Measurements from ENCODE around the gene RAE1.
A peak's percentile ranks its signal among the peaks of the same experiment; 100 is the strongest.

RAE1 gene

DNA sequence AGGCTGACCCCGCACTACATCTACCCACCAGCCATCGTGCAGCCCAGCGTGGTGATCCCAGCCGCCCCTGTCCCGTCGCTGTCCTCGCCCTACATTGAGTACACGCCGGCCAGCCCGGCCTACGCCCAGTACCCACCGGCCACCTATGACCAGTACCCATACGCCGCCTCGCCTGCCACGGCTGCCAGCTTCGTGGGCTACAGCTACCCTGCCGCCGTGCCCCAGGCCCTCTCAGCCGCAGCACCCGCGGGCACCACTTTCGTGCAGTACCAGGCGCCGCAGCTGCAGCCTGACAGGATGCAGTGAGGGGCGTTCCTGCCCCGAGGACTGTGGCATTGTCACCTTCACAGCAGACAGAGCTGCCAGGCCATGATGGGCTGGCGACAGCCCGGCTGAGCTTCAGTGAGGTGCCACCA lies 56.5 kb downstream of the RAE1 start:
- peaks cover 30% of the 10 kb centered on the region for H3K4me1 Mint-ChIP-seq
- H3K36me3 Mint-ChIP-seq = no peaks in the 10 kb centered on the region
- no peak overlapping the region for H3K27ac Mint-ChIP-seq
- H3K4me3 Mint-ChIP-seq = no peak overlapping the region
- H3K9me3 Mint-ChIP-seq = no peaks in the 10 kb centered on the region
- H3K27me3 Mint-ChIP-seq = no peaks in the 10 kb centered on the region

DNA sequence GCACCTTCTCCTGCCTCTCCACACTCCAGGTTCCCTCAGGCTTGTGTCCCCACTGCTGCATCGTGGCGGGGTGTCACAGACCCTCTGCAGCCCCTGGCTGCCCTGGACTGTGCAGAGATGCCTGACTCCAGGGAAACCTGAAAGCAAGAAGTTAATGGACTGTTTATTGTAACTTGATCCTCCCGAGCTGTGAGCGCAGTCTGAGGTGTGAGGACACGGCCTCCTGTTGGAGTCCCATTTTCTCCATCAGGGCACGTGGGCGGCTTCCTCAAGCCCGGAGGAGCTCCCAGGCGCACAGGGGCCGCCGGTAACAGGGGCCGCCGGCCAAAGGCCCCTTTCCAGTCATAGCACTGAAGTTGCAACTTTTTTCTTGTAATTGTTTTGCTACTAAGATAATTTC lies 57.1 kb downstream of the RAE1 start:
- Mint-ChIP-seq H3K4me3 (no peak overlapping the region), H3K4me1 (peaks cover 27% of the 10 kb centered on the region), H3K27me3 (no peaks in the 10 kb centered on the region), H3K9me3 (no peaks in the 10 kb centered on the region), H3K27ac (no peak overlapping the region), H3K36me3 (no peaks in the 10 kb centered on the region)

DNA sequence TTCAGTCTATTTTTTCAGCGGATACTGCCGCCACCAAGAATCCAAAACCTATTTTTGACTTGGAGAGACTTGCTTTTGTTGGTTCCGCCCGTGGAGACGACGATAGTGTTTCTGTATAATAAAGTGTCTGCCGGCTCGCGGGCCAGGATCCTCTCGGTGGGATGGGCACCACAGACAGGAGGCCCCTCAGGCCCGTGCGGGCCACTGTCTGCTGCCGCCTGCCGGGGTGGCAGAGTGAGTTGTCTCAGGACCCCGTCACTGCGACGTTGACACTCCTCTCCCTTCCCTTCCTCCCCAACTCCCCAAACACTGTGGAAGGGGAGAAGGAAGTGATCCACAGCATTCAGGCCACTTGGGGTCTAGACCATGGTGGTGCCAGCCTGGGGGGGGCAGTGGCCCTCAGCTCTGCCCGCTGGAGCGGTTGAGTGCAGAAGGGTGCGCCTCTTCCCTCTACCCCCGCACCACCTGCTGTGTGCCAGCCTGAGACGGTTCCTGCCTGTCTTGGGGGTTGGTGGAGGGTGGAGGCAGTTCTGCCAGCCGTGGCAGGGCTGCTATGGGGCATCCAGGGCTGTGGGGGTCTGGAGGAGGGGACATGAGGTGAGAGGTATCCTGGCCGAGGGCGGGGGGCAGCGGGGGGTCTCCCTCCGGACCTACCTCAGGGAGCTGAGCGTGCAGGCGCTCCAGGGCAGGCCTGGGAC lies 57.6 kb downstream of the RAE1 start:
- peaks cover 21% of the 10 kb centered on the region for H3K4me1 Mint-ChIP-seq
- H3K9me3 Mint-ChIP-seq = no peaks in the 10 kb centered on the region
- H3K4me3 Mint-ChIP-seq = no peak overlapping the region
- H3K27me3 Mint-ChIP-seq = no peaks in the 10 kb centered on the region
- H3K36me3 Mint-ChIP-seq = no peaks in the 10 kb centered on the region
- no peak overlapping the region for H3K27ac Mint-ChIP-seq

- Mint-ChIP-seq H3K4me1 (peaks cover 16% of the 10 kb centered on the region), H3K9me3 (no peaks in the 10 kb centered on the region), H3K27ac (no peak overlapping the region), H3K36me3 (no peaks in the 10 kb centered on the region), H3K27me3 (no peaks in the 10 kb centered on the region), H3K4me3 (no peak overlapping the region)
Measured at GRCh38 chr20:57409316-57409671, 58.2 kb downstream of the RAE1 start.

DNA sequence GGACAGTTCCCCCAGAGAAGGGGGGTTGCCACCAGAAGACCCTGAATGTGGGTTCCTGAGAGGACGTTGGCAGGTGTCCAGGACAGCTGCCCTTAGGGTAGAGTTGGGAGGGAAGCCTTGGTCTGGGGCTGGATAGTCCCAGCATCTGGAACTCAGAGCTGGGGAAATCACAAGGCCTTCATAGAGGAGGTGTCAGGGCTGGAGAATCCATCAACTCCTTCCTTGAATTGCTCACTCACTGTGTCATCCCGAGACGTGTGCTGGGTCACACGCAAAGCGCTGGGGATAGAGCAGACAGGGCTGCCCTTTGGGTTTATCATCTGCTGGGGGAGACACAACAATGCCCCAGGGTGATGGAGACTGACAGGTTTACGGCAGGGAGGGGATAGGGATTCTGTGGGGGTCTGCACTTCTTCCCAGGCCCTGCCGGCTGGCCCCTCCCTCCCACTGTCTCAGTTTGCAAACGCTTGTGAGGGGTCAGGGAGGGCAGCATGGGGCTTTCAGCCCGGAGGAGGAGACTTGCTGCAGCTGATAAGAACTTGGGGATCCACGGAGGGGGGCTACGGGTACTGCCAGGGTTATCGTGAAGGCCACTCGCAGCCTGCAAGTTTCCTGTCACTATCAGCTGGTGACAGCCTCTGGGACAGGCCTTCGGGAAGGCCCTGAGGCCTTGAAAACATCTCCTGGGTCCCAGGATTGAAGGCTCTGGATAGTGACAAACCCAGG lies 58.8 kb downstream of the RAE1 start:
- Mint-ChIP-seq H3K4me3 (no peak overlapping the region), H3K27ac (peak overlapping the region; percentile 30), H3K36me3 (no peaks in the 10 kb centered on the region), H3K4me1 (peaks cover 16% of the 10 kb centered on the region), H3K27me3 (no peaks in the 10 kb centered on the region), H3K9me3 (no peaks in the 10 kb centered on the region)

- no peak overlapping the region for H3K4me3 Mint-ChIP-seq
Measured at GRCh38 chr20:57410398-57410920, 59.4 kb downstream of the RAE1 start.

DNA sequence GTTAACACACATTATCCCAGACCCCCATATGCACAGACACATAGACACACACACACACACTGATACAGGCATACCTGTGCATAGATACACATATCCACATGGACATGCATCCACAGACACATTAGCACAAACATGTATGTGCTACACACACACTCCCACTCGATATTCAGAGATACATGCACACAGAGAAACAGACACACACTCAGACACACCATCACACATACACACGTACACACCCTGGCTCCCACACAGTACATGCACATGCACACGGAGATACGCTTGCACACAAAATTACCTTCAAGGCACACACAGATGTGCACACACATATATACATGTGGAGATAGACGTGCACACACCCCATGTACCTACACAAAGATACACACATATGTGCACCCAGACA lies 59.9 kb downstream of the RAE1 start:
- no peak overlapping the region for H3K27ac Mint-ChIP-seq

More at GRCh38 chr20:57410398-57410920, 59.4 kb downstream of the RAE1 start:
- Mint-ChIP-seq H3K27me3 (no peaks in the 10 kb centered on the region), H3K9me3 (no peaks in the 10 kb centered on the region), H3K27ac (no peak overlapping the region), H3K4me1 (peaks cover 12% of the 10 kb centered on the region), H3K36me3 (no peaks in the 10 kb centered on the region)

GRCh38 chr20:57411406-57412283 lies 60.6 kb downstream of the RAE1 start:
- no peak overlapping the region for H3K27ac Mint-ChIP-seq
- no peaks in the 10 kb centered on the region for H3K27me3 Mint-ChIP-seq
- no peak overlapping the region for H3K4me3 Mint-ChIP-seq
- peaks cover 16% of the 10 kb centered on the region for H3K4me1 Mint-ChIP-seq
- no peaks in the 10 kb centered on the region for H3K9me3 Mint-ChIP-seq
- no peaks in the 10 kb centered on the region for H3K36me3 Mint-ChIP-seq

More for the DNA sequence above, 59.9 kb downstream of the RAE1 start:
- no peaks in the 10 kb centered on the region for H3K27me3 Mint-ChIP-seq
- no peaks in the 10 kb centered on the region for H3K36me3 Mint-ChIP-seq
- H3K4me1 Mint-ChIP-seq = peaks cover 14% of the 10 kb centered on the region
- no peak overlapping the region for H3K4me3 Mint-ChIP-seq
- no peaks in the 10 kb centered on the region for H3K9me3 Mint-ChIP-seq

GRCh38 chr20:57412347-57413029 lies 61.4 kb downstream of the RAE1 start:
- Mint-ChIP-seq H3K36me3 (no peaks in the 10 kb centered on the region), H3K4me3 (no peak overlapping the region), H3K27me3 (no peaks in the 10 kb centered on the region), H3K27ac (peak overlapping the region; percentile 30), H3K4me1 (peaks cover 18% of the 10 kb centered on the region), H3K9me3 (no peaks in the 10 kb centered on the region)

GRCh38 chr20:57413986-57414385 lies 62.9 kb downstream of the RAE1 start:
- Mint-ChIP-seq H3K36me3 (no peaks in the 10 kb centered on the region), H3K4me3 (no peak overlapping the region), H3K9me3 (no peaks in the 10 kb centered on the region), H3K4me1 (peaks cover 26% of the 10 kb centered on the region), H3K27me3 (no peaks in the 10 kb centered on the region), H3K27ac (no peak overlapping the region)

GRCh38 chr20:57414867-57415592 lies 64.0 kb downstream of the RAE1 start:
- no peaks in the 10 kb centered on the region for H3K27me3 Mint-ChIP-seq
- no peaks in the 10 kb centered on the region for H3K36me3 Mint-ChIP-seq
- H3K4me1 Mint-ChIP-seq = peaks cover 26% of the 10 kb centered on the region
- H3K27ac Mint-ChIP-seq = no peak overlapping the region
- no peak overlapping the region for H3K4me3 Mint-ChIP-seq
- H3K9me3 Mint-ChIP-seq = no peaks in the 10 kb centered on the region

GRCh38 chr20:57415771-57416170 lies 64.7 kb downstream of the RAE1 start:
- Mint-ChIP-seq H3K9me3 (no peaks in the 10 kb centered on the region), H3K4me3 (no peak overlapping the region), H3K36me3 (no peaks in the 10 kb centered on the region), H3K27ac (no peak overlapping the region), H3K4me1 (peaks cover 26% of the 10 kb centered on the region), H3K27me3 (no peaks in the 10 kb centered on the region)

DNA sequence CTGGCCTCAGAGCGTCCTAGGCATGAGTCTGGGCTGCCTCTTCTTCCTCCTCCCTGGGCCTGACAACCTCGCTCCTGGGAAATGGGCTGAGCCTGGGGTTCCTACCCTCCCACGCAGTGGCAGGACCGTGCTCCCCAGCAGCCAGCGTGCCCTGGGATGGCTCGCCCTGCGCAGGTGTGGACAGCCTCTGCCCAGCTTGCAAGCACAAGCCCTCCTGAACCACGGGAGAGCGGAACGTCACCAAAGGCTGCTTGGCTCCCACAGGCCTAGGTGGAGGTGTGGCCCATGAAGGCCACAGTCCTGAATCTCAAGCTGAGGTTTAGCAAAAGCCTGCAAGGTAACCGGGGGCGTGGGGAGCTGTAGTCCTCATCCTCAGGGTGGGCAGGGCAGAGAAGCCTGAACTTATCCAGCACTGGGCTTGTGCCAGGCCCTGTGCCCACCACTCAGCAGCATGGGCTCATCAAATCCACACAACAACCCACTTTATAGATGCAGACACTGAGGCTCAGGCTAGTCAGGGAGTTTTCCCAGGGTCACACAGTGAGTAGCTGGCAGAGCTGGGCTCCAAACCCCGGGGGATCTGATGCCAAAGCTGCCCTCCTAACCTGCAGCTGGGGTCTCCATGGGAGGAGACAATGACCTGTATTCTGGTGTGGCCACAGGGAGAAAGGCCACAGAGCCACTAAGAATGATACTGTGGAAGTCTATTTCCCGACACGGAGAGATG lies 65.4 kb downstream of the RAE1 start:
- H3K27me3 Mint-ChIP-seq = no peaks in the 10 kb centered on the region
- no peaks in the 10 kb centered on the region for H3K36me3 Mint-ChIP-seq
- no peak overlapping the region for H3K27ac Mint-ChIP-seq
- H3K4me1 Mint-ChIP-seq = peaks cover 23% of the 10 kb centered on the region
- H3K9me3 Mint-ChIP-seq = no peaks in the 10 kb centered on the region
- H3K4me3 Mint-ChIP-seq = no peak overlapping the region

- Mint-ChIP-seq H3K36me3 (no peaks in the 10 kb centered on the region), H3K27me3 (no peaks in the 10 kb centered on the region), H3K4me1 (peaks cover 28% of the 10 kb centered on the region), H3K4me3 (no peak overlapping the region), H3K9me3 (no peaks in the 10 kb centered on the region), H3K27ac (no peak overlapping the region)
Measured at GRCh38 chr20:57417051-57417689, 66.1 kb downstream of the RAE1 start.

Measured in activated naive CD4-positive, alpha-beta T cell treated with anti-CD3 and anti-CD28 coated beads, Interleukin-2, amount 50 U/mL, for 24 hours (primary cell).